ENCODE data around the gene LNX1. TPM values are rescaled to one million over a fixed set of nuclear protein-coding genes. Genes with fewer than 3 reads are reported as not detected.

The LNX1 gene
- total and polyA plus RNA-seq, 2 of the 8 experiments (the other 6 are each of a cell fraction or from before 2014, with no cell fraction given): 2.7 to 3.8 TPM

- Histone ChIP-seq H3K14ac (ENCODE audit: insufficient read length) (no peak overlapping the region), H3K4me3 (ENCODE audit: extremely low read depth in 1 of 4, insufficient read depth in 2 of 4, low read depth in 3 of 4, low read length in 4 of 4) (no peak overlapping the region), H2BK5ac (ENCODE audit: low read depth, low read length) (no peak overlapping the region), H4K5ac (ENCODE audit: insufficient read length, low read depth, low read length) (no peak overlapping the region), H2BK15ac (ENCODE audit: low read length) (no peak overlapping the region), H4K91ac (replicated peaks; ENCODE audit: insufficient read length, low read length) (no peak overlapping the region), H2BK12ac (ENCODE audit: low read depth, low read length) (no peak overlapping the region), H3K36me3 (ENCODE audit: control insufficient read depth in 2 of 4, insufficient read depth in 4 of 4, low read length in 3 of 4) (peaks cover 0 to 22% (median 9%) of the 10 kb centered on the region in 4 experiments; a peak in 4 of 8 replicates), H3K9ac (replicated peaks in 1 of 4; ENCODE audit: extremely low read depth in 1 of 4, low read depth in 3 of 4, low read length in 3 of 4) (no peak overlapping the region), H3K27ac (ENCODE audit: low read depth, low read length) (no peak overlapping the region), H2AK5ac (ENCODE audit: low read depth, low read length) (no peak overlapping the region), H3K4me1 (replicated peaks in 1 of 4; ENCODE audit: control insufficient read depth in 3 of 4, insufficient read depth in 4 of 4, low read length in 3 of 4) (no peaks in the 10 kb centered on the region), H3K23ac (ENCODE audit: insufficient read length) (no peak overlapping the region), H3K23me2 (ENCODE audit: low read depth, low read length) (no peaks in the 10 kb centered on the region), H4K20me1 (replicated peaks in 1 of 2; ENCODE audit: control insufficient read depth in 1 of 2, insufficient read depth in 2 of 2, low read length in 2 of 2) (no peaks in the 10 kb centered on the region), H3K79me2 (ENCODE audit: control insufficient read depth in 1 of 2, insufficient read depth in 2 of 2, low read length in 2 of 2) (no peaks in the 10 kb centered on the region), H3K27me3 (replicated peaks in 1 of 4; ENCODE audit: control insufficient read depth in 3 of 4, extremely low read depth in 1 of 4, insufficient read depth in 3 of 4, low read length in 3 of 4) (no peaks in the 10 kb centered on the region), H3K79me1 (ENCODE audit: low read depth, low read length) (no peaks in the 10 kb centered on the region), H4K8ac (ENCODE audit: extremely low read depth, insufficient read depth, low read length) (no peak overlapping the region), H3K18ac (ENCODE audit: extremely low read depth, low read length) (no peak overlapping the region), H3K4me2 (ENCODE audit: insufficient read depth in 1 of 2, low read depth in 2 of 2, low read length in 2 of 2) (no peak overlapping the region), H3K4ac (replicated peaks; ENCODE audit: insufficient read length, low read depth, low read length) (no peak overlapping the region), H2BK20ac (ENCODE audit: low read length) (no peak overlapping the region), H2AFZ (ENCODE audit: low read length) (no peak overlapping the region), H3K9me3 (ENCODE audit: insufficient read depth in 2 of 2, low read depth in 1 of 2, low read length in 1 of 2) (peaks cover 7 to 13% of the 10 kb centered on the region in 2 experiments; a peak in 2 of 4 replicates), H3K56ac (replicated peaks; ENCODE audit: insufficient read length, low read depth, low read length) (no peak overlapping the region), H2BK120ac (replicated peaks; ENCODE audit: low read depth, low read length) (no peak overlapping the region)
- CTCF ChIA-PET (ENCODE audit: partially characterized antibody): interaction anchor here (0.9 kb wide), 1 partner anchor 10 kb away, joined by 3 read pairs; no protein-coding TSS in a partner anchor
- 85% methylated on average over 2 of the region's 2 CpGs; no CpG with 5 or more reads in 1 of the 2 experiments for WGBS, 2 experiments (ENCODE audit: extremely low coverage in 1 of 2, insufficient coverage in 1 of 2, insufficient read length in 1 of 2, insufficient replicate concordance in 2 of 2, low coverage in 1 of 2, low lambda C conversion rate in 2 of 2, missing lambda C conversion rate in 1 of 2)
- POLR2A ChIA-PET (ENCODE audit: partially characterized antibody): interaction anchor here (2.2 kb wide), 1 partner anchor 10 kb away, joined by 5 read pairs; no protein-coding TSS in a partner anchor
- FAIRE-seq (no peak), DNase-seq (ENCODE audit: low read depth in 1 of 2, low spot score in 2 of 2) (no peak)
- TF ChIP-seq PHF8 (conservative IDR thresholded peaks at IDR 0.05; ENCODE audit: low read depth, low read length) (no peak), BACH1 (IDR thresholded peaks at IDR 0.05; ENCODE audit: low read length) (no peak), YY1 (IDR thresholded peaks at IDR 0.05; ENCODE audit: low read depth, low read length) (no peak)
These were observed 126.0 kb downstream of the LNX1 start for GRCh38 chr4:53465281-53465680.

Data from H1 (cell line).